ENCODE measurements around the gene TMEM178A.

GRCh38 chr2:39725401-39725800, 59.7 kb downstream of the TMEM178A start:
- TF ChIP-seq, protein P1, sequence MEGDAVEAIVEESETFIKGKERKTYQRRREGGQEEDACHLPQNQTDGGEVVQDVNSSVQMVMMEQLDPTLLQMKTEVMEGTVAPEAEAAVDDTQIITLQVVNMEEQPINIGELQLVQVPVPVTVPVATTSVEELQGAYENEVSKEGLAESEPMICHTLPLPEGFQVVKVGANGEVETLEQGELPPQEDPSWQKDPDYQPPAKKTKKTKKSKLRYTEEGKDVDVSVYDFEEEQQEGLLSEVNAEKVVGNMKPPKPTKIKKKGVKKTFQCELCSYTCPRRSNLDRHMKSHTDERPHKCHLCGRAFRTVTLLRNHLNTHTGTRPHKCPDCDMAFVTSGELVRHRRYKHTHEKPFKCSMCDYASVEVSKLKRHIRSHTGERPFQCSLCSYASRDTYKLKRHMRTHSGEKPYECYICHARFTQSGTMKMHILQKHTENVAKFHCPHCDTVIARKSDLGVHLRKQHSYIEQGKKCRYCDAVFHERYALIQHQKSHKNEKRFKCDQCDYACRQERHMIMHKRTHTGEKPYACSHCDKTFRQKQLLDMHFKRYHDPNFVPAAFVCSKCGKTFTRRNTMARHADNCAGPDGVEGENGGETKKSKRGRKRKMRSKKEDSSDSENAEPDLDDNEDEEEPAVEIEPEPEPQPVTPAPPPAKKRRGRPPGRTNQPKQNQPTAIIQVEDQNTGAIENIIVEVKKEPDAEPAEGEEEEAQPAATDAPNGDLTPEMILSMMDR (IDR thresholded peaks at IDR 0.05) = no peak
- TF ChIP-seq POLR2A (IDR thresholded peaks at IDR 0.05) = no peak
